Measurements from ENCODE around the gene STYXL1.

Gene STYXL1

DNA sequence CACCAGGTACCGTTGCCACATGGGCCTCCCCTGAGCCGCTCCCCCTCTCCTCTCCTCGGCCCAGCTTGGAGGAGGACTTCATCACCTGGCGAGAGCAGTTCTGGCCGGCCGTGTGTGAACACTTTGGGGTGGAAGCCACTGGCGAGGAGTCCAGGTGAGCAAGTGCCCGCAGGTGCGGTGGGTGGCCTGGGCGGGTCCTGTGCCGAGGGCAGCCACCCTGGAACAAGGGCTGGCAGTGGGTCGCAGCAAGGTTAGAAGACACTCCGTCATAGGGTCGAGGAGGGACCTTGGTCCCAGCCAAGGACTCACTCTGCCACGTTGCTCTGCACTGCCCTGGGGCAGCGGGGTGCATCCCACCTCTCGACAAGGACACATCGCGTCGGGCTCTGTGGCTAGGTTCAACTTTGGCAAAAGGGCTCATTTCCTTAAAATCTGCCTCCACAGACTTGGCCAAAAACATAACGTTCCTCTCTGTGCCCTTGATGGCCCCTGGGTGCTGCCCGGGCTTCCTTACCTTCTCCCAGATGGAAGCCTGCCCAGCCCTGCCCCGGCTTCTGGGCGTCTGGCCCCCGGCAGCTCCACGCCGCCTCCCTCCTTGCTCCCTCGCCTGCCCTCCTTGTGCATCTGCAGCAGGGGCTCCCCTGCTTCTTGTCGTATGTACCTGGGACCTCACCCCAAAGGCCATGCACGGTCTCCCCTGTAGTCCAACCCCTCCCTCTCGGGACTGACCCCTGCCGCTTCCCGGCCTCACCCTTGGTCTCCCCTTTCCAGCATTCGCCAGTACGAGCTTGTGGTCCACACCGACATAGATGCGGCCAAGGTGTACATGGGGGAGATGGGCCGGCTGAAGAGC, 66.1 kb downstream of the STYXL1 start:
- Histone ChIP-seq H3K4me3 (IDR thresholded peaks at IDR 0.05; ENCODE audit: insufficient read depth, low read depth, low read length) (no peak overlapping the region), H3K9ac (no peak overlapping the region), H3K36me3 (ENCODE audit: insufficient read depth) (no peaks in the 10 kb centered on the region), H3K27me3 (ENCODE audit: insufficient read depth, low read depth) (no peaks in the 10 kb centered on the region), H3K4me1 (ENCODE audit: low read depth, poor library complexity, severe bottlenecking) (no peaks in the 10 kb centered on the region), H3K27ac (no peak overlapping the region), H3K4me2 (no peak overlapping the region), H3K79me2 (ENCODE audit: insufficient read depth, low read depth) (no peaks in the 10 kb centered on the region), H2AFZ (ENCODE audit: low read depth) (no peak overlapping the region), H4K20me1 (ENCODE audit: insufficient read depth) (no peaks in the 10 kb centered on the region)
- TF ChIP-seq, protein P1, sequence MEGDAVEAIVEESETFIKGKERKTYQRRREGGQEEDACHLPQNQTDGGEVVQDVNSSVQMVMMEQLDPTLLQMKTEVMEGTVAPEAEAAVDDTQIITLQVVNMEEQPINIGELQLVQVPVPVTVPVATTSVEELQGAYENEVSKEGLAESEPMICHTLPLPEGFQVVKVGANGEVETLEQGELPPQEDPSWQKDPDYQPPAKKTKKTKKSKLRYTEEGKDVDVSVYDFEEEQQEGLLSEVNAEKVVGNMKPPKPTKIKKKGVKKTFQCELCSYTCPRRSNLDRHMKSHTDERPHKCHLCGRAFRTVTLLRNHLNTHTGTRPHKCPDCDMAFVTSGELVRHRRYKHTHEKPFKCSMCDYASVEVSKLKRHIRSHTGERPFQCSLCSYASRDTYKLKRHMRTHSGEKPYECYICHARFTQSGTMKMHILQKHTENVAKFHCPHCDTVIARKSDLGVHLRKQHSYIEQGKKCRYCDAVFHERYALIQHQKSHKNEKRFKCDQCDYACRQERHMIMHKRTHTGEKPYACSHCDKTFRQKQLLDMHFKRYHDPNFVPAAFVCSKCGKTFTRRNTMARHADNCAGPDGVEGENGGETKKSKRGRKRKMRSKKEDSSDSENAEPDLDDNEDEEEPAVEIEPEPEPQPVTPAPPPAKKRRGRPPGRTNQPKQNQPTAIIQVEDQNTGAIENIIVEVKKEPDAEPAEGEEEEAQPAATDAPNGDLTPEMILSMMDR (conservative IDR thresholded peaks at IDR 0.05; ENCODE audit: low read depth, low read length) = no peak

DNA sequence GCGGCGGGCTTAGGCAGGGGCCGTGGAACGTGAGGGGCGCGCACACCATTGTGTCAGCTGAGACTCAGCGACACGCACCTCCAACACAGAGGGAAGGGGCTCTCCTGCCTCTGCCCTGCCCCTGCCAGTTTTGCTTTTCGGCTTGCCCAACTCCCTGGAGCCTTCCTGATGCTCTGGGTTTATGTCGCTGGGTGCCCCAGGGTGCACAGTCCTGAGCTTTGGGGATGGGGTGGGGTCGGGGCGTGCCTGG, 66.7 kb downstream of the STYXL1 start:
- H3K36me3 ChIP-seq (ENCODE audit: insufficient read depth) = no peaks in the 10 kb centered on the region

DNA sequence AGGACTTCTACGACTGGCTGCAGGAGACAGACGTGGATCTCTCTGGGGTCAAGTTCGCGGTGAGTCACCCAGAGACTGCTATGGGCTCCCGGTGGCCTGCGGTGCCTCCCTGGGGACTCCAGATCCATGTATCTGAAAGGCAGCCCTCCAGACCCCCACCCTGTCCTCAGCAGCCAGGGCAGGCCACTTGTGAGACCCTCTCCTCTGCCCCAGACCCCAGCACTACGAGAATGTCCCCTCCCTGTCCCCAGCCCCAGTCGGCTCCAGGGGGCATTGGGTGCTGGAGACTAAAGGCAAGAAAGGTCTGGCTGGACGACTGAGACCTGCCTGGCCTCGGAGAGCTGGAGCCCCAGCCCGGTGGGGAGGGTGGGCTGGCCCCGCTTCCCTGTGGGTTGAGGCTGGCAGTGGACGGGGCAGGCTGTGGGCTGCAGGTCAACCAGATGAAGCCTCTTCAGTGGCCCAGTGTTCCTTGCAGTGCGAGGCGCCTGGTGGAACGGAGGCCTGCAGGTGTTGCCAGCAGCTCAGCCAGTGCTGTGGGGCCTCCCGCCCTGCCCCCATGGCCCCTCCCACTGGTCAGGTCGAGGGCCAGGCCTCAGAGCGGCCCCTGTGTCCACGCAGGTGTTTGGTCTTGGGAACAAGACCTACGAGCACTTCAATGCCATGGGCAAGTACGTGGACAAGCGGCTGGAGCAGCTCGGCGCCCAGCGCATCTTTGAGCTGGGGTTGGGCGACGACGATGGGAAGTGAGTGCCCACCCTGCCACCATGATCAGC, 67.2 kb downstream of the STYXL1 start:
- Histone ChIP-seq H3K36me3 (ENCODE audit: insufficient read depth) (no peaks in the 10 kb centered on the region), H3K27ac (no peak overlapping the region)

More for the DNA sequence above, 66.7 kb downstream of the STYXL1 start:
- TF ChIP-seq, protein P1 (conservative IDR thresholded peaks at IDR 0.05; ENCODE audit: low read depth, low read length) = no peak
- Histone ChIP-seq H3K4me2 (no peak overlapping the region), H4K20me1 (ENCODE audit: insufficient read depth) (no peaks in the 10 kb centered on the region), H3K4me3 (IDR thresholded peaks at IDR 0.05; ENCODE audit: insufficient read depth, low read depth, low read length) (no peak overlapping the region), H3K27me3 (ENCODE audit: insufficient read depth, low read depth) (no peaks in the 10 kb centered on the region), H3K4me1 (ENCODE audit: low read depth, poor library complexity, severe bottlenecking) (no peaks in the 10 kb centered on the region), H2AFZ (ENCODE audit: low read depth) (no peak overlapping the region), H3K27ac (no peak overlapping the region), H3K79me2 (ENCODE audit: insufficient read depth, low read depth) (no peaks in the 10 kb centered on the region), H3K9ac (no peak overlapping the region)

DNA sequence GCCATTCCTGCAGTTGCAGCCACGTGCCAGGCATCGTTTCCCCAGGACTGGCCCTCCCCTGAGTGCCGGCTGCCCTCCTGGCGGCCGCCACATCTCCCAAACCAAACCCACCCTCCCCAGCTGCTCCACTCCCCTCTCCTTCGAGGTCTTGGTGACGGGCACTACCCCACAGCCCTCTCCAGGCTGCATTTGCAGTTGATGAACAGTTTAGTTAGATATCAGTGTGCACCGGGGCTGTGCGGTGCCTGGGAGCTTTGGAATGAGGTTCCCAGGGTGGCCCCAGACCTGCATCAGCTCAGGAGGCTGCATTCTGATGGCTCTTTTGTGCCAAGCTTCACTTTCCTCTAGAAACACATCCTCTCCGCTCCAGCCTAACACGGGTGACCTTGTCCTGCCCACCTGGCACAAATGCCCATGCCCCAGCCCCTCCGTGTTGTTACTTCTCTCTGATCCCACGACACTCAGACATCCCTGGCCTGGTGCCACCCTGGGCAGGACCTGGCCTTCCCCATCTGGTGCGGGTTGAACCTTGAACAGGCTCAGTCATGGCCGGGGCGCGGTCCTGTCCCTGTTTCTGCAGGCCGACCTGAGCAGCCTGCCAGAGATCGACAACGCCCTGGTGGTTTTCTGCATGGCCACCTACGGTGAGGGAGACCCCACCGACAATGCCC, 67.9 kb downstream of the STYXL1 start:
- no peak overlapping the region for H2AFZ ChIP-seq (ENCODE audit: low read depth)
- no peak overlapping the region for H3K4me2 ChIP-seq
- no peak overlapping the region for H3K9ac ChIP-seq
- TF ChIP-seq, protein P1 (conservative IDR thresholded peaks at IDR 0.05; ENCODE audit: low read depth, low read length) = no peak
- H3K79me2 ChIP-seq (ENCODE audit: insufficient read depth, low read depth) = no peaks in the 10 kb centered on the region
- no peaks in the 10 kb centered on the region for H3K27me3 ChIP-seq (ENCODE audit: insufficient read depth, low read depth)
- H3K4me3 ChIP-seq (IDR thresholded peaks at IDR 0.05; ENCODE audit: insufficient read depth, low read depth, low read length) = no peak overlapping the region
- H3K27ac ChIP-seq = no peak overlapping the region
- H3K36me3 ChIP-seq (ENCODE audit: insufficient read depth) = no peaks in the 10 kb centered on the region
- H4K20me1 ChIP-seq (ENCODE audit: insufficient read depth) = no peaks in the 10 kb centered on the region
- H3K4me1 ChIP-seq (ENCODE audit: low read depth, poor library complexity, severe bottlenecking) = no peaks in the 10 kb centered on the region

More for the DNA sequence above, 67.2 kb downstream of the STYXL1 start:
- Histone ChIP-seq H2AFZ (ENCODE audit: low read depth) (no peak overlapping the region), H4K20me1 (ENCODE audit: insufficient read depth) (no peaks in the 10 kb centered on the region), H3K27me3 (ENCODE audit: insufficient read depth, low read depth) (no peaks in the 10 kb centered on the region), H3K9ac (no peak overlapping the region), H3K4me1 (ENCODE audit: low read depth, poor library complexity, severe bottlenecking) (no peaks in the 10 kb centered on the region), H3K4me2 (no peak overlapping the region), H3K79me2 (ENCODE audit: insufficient read depth, low read depth) (no peaks in the 10 kb centered on the region), H3K4me3 (IDR thresholded peaks at IDR 0.05; ENCODE audit: insufficient read depth, low read depth, low read length) (no peak overlapping the region)
- TF ChIP-seq, protein P1 (conservative IDR thresholded peaks at IDR 0.05; ENCODE audit: low read depth, low read length) = no peak

Measured in KMS-11 (cell line).